ENCODE data around the gene MYOCOS. TPM values are rescaled to one million over a fixed set of nuclear protein-coding genes. Genes with fewer than 3 reads are reported as not detected.
"Not testable (repeated sequence)": the region's sequence is repeated elsewhere in the genome, so short reads cannot be mapped to it uniquely, and the experiment has no call there.

The MYOCOS gene, protein sequence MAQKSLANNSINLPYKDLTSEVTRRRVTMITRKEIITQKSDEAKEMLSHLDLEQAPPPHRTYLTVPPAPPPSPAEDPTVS
- total RNA-seq: not detected
- long read RNA-seq: 0 reads

DNA sequence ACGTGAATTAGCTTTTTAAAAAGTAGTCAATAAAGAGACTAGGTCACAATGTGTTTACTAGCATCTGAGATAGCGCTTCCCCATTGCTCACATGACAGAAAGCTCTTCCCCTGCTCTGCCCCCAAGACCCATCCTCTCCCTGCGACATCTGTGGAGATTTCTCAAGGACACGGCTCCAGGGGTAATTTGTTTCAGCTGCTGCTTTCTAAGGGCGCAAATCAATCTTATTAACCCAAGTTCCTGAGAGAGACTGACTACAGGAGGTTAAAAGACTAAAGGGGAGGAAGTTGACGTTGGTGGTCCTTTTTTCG lies at the start of gene MYOCOS:
Gene MYOCOS, plus strand, starts transcription at position 92 of the 311 bp plus-strand sequence. CDS start 1,641 bp downstream, outside the sequence.
- no peak for DNase-seq (ENCODE audit: low spot score)

DNA sequence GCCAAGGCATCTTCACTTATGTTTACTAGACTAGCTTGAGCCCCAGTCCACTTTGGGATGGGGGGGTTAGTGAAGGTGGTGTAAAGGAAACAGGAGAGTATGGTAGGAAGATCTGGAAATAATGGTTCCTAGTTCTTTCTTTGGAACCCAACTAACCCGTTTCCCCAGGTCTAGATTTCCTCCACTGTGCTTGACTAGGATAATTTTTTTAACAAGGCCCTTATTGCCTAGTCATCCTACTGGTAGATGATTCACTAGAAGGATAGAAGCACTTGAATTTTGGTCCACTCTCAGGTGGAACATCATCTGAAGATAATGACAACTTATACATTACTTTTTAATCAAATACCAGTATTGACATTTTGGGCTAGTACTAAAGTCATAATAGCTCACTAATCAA lies 45.9 kb upstream of the MYOCOS start:
- DNase-seq (ENCODE audit: low spot score): no peak

DNA sequence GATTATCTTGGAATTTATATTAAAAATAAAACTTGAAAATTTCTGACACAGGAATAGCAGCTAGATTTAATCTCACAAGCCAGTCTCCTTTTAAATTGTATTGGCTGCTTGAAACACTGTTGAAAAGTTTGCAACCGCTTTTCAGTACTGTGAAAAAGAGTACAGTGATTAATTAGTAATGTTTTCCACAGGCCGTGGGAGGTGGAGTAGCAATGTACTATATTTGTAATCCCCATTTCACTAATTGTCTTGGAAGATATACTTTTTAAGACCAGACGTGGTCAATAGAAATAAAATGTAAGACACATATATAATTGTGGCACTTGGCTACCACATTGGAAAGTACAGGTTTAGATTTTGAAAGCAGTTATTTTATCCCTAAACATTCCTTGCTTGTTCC lies 40.8 kb upstream of the MYOCOS start:
- DNase-seq (ENCODE audit: low spot score): no peak

DNA sequence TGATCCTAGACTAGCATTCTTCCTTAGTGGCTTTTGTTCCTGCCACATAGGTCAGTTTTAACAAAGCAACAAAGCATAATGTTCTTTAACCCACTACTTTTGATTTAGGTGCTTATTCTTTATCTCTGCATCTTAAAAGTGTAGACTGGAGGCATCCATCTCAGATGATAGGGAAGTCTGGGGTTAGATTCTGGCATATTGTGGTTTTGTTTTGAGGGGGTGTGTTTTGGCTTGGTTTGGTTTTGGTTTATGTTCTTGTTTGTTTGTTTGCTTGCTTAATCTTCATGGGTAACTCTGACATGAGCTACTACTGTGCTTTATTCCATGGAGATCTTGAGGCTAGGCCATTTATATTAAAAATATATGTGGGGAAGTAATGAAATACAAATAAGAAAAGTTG lies 40.3 kb upstream of the MYOCOS start:
- DNase-seq (ENCODE audit: low spot score): no peak

DNA sequence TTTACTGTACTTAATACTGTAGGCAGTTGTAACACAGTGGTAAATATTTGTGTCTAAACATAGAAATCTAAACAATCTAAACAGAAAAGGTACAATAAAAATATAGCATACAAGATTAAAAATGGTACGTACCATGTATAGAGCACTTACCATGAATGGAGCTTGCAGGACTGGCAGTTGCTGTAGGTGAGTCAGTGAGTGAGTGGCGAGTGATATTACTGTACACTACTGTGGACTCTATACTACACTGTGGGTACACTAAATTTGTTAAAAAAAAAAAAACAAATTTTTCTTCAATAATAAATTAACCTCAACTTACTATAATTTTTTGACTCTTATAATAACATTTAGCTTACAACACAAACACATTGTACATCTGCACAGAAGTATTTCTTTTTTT lies 39.5 kb upstream of the MYOCOS start:
- no peak for DNase-seq (ENCODE audit: low spot score)

DNA sequence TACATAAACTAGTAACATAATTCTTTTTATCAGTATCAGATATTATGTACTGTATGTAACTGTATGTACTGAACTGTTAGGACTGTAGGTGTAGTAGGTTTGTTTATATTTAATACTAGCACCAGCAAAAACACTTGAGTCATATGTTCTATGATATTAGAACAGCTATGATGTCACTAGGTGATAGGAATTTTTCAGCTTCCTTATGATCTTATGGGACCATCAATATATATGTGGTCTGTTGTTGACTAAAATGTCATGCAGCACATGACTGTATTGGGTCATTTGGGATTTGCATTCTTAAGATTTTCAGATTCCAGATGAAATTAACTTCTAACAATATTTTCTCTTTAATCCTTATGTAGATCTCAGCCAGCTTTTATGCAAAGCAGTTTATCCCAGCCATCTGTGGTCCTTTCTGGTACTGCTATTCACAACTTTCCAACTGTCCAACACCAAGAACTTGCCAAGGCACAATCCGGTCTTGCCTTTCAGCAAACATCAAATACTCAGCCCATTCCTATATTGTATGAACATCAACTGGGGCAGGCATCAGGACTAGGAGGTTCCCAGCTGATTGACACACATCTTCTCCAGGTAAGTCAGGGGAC lies 38.3 kb upstream of the MYOCOS start:
- DNase-seq (ENCODE audit: low spot score): no peak

DNA sequence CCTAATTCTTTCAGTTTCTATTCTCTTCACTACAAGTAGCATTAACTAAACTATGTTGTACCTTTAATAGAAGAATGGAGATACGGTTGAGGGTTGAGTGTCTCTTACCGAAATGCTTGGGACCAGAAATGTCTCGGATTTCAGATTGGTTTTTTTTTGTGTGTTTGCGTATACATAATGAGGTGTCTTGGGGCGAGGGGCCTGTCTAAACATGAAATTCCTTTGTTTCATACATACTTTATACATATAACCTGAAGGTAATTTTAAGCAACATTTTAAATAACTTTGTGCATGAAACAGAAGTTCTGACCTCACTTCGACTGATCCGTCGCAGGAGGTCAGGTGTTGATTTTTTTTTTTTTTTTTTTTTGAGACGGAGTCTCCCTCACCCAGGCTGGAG lies 36.3 kb upstream of the MYOCOS start:
- DNase-seq (ENCODE audit: low spot score): no peak

DNA sequence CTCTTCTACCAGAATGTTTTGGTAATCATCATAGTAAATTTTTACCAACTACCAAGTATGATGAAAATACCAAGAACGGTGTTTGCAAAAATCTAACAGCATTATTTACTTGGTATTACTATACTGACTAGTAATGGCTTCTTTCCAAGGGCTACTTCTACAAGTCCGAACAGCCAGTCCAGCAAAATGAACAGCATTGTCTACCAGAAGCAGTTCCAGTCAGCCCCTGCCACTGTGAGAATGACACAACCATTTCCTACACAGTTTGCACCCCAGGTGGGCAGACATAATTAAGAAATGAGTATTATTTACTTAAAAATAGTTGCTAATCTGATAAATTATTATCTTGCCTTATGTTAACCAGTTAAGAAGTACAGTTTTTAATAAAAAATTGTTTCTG lies 33.8 kb upstream of the MYOCOS start:
- no peak for DNase-seq (ENCODE audit: low spot score)

DNA sequence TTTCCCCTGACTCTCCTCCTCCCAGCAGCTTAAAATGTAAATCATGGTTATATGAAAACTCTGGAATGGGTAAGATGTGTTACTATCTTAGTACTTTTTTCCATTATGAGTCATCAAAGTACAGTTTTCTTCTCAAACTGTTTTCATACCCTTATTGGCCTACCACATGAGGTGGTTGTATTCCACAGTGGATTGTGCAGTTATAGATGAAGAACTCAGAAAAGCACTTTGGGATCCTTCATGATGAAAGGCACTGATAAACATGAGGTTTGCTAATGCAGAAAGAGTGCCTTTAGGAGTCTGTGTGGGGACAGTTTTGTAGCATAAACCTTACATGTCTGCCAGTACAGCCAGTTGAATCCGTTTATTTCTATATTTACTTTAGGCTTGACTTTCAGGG lies 32.0 kb upstream of the MYOCOS start:
- DNase-seq (ENCODE audit: low spot score): no peak

DNA sequence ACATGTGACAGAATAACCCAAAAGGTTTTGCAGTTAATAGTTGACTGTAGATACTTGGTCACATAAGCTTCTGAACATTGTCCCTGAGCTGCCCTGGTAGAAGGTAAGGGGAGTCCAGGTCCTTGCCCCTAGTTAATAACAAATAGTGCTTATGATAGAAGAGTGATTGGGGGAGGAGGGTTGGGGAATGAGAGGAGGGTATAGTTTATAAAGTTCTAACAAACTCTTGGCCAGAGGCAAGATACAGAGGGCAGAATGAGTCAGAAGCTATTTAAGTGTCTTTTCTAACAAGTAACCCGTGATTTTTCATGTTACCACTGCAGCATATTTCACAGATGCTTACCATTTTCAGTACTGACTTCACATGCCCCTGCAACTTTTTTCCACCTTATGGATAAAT lies 26.7 kb upstream of the MYOCOS start:
- DNase-seq (ENCODE audit: low spot score): no peak

DNA sequence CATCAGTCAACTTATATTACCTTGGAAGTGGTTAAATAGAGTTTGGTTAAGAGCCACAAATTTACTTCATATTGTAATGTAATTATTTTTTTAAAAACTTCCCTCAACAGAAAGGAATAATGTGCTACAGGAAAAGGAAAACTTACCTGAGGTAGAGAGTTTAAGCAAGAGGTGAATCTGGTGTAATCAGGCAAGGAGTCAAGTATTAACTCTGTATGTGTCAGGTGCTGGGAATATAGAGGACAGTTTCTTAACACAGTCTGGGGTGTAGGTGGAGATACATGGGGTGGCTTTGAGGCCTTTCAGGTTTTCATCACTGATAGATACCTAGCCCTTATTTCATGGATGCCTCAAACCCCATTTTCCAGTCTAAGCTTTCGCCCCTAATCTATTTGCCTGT lies 25.9 kb upstream of the MYOCOS start:
- DNase-seq (ENCODE audit: low spot score): no peak

DNA sequence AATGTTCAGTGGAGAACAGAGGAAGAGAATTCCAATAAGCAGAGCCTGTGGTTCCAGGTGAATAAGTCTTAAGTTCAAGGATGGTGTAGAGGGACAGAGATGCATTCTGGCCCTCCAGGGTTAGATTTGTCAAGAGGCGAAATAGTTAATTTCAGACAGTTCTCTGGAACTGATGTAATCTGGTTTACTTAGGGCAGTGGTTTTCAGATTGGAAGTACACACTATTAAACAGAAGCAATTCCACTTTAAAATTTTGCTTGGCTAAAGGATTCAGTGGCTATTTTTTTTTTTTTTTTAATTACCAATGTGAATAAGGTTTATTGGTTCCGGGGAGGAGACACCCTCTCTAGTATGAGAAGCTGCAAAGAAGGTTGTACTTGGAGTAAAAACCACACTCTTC lies 25.3 kb upstream of the MYOCOS start:
- DNase-seq (ENCODE audit: low spot score): no peak

DNA sequence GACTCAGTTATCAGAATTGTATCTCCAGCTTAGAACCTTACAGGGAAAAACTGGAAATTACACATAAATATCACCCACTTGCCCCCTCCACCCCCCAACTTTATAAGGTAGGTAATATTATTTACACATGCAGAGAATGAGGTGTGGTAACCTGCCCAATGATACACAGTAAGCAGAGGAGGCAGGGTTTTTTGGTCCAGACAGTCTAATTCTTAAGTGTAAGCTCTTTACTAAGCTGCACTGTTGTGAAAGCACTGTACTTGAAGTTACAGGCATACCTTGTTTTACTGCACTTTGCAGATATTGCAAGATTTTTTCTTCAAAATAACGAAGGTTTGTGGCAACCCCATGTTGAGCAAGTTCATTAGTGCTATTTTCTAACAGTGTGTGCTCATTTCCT lies 24.8 kb upstream of the MYOCOS start:
- no peak for DNase-seq (ENCODE audit: low spot score)

DNA sequence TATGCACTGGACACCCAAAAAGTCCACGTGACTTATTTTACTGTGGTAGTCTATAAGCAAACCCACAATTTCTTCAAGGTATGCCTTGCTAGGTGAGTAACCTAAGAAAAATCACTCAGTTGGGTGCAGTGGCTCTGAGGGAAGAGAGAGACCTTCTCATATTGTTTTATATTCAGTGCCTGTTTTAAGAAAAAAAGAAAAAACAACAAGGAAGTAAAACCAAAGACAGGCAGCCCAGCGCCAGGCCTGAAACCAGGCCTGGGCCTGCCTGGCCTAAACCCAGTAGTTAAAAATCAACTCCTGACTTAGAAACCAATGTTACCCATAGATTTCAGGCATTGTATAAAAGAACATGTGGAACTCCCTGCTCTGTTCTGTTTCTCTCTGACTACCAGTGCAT lies 21.7 kb upstream of the MYOCOS start:
- not testable (repeated sequence) for DNase-seq (ENCODE audit: low spot score)

DNA sequence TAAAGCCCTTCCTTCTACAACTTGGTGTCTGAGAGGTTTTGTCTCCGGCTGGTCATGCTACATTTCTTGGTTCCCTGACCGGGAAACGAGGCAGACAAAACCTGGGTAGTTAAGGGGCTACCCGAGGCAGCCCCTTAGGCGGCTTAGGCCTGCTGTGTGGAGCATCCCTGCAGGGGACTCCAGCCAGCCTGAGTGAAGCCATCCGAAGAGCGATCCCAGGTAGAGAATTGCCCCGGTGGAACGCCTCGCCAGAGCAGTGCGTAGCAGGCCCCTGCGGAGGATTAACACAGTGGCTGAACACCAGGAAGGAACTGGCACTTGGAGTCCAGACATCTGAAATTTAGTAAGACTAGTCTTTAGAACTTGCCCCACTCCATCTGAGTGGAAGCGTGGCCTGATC lies 21.2 kb upstream of the MYOCOS start:
- no peak for DNase-seq (ENCODE audit: low spot score)

DNA sequence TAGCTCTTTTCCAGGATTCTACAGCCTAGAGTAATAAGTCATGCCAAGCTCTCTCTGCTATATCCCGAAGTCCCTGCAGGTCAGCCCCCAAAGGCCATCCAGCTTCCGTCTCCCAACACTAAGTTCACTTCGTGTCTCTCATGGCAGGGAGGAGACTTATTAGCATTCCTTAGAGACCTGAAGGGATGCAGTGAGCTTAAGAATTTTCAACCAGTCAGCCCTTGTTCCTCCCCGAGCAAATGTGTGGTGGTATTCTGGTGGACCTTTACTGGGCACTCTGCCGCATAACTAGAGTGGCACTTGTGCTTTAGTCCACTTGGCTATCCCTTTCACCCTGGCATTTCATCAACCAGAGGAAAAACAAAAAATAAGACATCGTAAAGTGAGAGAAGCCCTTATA lies 19.0 kb upstream of the MYOCOS start:
- DNase-seq (ENCODE audit: low spot score): not testable (repeated sequence)

DNA sequence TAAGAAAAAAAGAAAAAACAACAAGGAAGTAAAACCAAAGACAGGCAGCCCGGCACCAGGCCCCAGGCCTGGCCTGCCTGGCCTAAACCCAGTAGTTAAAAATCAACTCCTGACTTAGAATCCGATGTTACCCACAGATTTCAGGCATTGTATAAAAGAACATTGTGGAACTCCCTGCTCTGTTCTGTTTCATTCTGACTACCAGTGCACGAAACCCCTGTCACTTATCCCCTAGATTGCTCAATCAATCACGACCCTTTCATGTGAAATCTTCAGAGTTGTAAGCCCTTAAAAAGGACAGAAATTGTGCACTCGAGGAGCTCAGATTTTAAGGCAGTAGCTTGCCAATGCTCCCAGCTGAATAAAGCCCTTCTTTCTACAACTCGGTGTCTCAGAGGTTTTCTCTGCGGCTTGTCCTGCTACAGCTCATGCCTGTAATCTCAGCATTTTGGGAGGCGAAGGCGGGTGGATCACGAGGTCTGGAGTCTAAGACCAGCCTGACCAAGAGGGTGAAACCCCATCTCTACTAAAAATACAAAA lies 15.6 kb upstream of the MYOCOS start:
- DNase-seq (ENCODE audit: low spot score): no peak

DNA sequence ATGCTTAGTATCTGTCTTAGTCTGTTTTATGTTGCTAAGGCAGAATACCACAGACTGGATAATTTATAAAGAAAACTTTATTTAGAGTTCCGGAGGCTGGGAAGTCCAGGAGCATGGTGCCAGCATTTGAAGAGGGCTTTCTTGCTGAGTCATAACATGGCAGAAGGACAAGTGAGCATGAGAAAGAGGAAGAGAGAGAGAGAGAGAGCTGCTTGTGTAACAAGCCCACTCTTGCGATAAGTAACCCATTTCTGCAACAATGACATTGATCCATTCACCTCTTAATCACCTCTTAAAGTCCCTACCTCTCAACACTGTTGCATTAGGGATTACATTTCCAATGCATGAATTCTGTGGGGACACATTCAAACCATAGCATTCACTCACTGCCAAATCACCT lies 11.7 kb upstream of the MYOCOS start:
- DNase-seq (ENCODE audit: low spot score): no peak

DNA sequence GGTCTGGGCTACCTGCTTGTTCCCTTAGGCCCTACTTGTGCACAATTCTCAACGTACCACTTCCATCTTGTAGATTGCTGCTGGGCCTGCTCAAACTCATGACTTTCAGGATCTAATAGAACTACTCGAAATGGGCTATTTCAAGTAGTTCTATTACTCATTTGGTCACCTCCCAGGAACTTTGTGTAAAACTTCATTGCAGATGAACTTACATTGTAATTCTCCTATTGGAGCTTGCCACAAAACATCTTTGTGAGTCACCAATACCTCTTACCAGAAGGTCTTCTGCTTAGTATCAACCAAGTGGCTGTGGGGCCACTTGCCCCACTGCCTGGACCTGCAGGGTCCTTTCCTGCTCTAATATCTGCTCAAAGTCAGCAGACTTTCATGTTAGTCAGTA lies 10.7 kb upstream of the MYOCOS start:
- no peak for DNase-seq (ENCODE audit: low spot score)

DNA sequence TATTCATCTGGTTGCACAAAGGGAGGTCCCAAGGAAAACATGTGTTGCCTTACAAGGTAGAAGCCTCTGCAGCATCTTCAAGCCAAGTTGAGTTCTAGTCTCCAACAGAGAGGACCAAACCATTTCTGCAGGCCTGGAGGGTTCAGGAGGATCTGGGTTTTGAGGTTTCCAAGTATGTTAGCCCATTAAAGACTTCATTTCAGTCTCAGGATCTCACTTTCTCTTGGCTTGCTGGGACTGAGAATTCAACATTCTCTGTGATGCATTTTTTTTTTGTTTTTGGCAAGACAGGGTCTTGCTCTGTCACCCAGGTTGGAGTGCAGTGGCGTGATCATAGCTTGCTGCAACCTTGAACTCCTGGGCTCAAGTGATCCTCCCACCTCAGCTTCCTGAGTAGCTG lies 8.8 kb upstream of the MYOCOS start:
- DNase-seq (ENCODE audit: low spot score): no peak

DNA sequence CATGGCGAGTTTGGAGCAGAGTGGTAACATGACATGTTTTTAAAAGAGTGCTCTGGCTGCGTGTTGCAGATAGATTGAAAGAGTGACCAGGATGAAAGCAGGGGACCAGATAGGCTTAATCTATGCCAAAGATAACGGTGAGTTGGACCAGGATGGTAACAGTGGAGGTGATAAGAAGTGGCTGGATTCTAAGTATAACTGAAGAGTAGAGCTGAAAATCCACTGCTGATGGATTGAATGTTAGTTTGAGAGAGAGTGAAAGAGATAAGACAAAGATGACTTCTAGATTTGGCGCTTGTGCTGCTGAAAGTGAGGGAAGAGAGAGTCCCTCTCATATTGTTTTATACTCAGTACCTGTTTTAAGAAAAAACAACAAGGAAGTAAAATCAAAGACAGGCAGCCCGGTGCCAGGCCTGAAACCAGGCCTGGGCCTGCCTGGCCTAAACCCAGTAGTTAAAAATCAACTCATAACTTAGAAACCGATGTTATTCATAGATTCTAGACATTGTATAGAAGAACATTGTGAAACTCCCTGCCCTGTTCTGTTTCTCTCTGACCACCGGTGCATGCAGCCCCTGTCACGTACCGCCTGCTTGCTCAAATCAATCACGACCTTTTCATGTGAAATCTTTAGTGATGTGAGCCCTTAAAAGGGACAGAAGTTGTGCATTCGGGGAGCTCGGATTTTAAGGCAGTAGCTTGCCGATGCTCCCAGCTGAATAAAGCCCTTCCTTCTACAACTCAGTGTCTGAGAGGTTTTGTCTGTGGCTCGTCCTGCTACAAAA lies 6.7 kb upstream of the MYOCOS start:
- not testable (repeated sequence) for DNase-seq (ENCODE audit: low spot score)

DNA sequence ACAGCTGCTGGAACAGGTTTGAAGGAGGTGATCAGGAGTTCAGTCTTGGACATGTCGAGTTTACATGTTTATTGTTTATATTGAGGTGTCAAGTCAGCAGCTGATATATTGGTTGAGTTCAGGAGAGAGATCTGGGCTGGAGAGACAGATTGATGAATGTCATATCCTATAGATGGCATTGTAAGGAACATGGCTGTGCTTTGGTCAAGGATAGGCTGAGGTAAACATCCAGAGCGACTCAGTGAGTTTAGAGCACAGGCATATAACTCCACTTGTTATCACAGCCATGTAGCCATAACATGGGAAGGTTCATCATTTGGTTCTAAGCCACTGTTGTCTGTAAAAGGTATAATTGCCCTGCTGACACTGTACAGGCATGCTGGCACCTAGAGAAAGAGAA lies 5.5 kb upstream of the MYOCOS start:
- no peak for DNase-seq (ENCODE audit: low spot score)
